Measurements from ENCODE around the gene KIF21B. TPM values are rescaled to one million over a fixed set of nuclear protein-coding genes. Genes with fewer than 3 reads are reported as not detected.

The KIF21B gene
- total and polyA plus RNA-seq, 9 of the 15 experiments (the other 6 are each of a cell fraction or from before 2014, with no cell fraction given): 0.46 to 13.4 (median 5.9) TPM

GRCh38 chr1:201042779-201043461 lies 19.4 kb upstream of the KIF21B start:
- Histone ChIP-seq H3K4me1 (replicated peaks in 1 of 2; ENCODE audit: control insufficient read depth in 2 of 2, insufficient read depth in 2 of 2, low read length in 2 of 2) (no peaks in the 10 kb centered on the region), H3K79me2 (ENCODE audit: control insufficient read depth, insufficient read depth, low read length) (no peaks in the 10 kb centered on the region), H3K4me2 (ENCODE audit: insufficient read depth, low read length) (no peak overlapping the region), H3K4me3 (no peak overlapping the region), H4K20me1 (replicated peaks; ENCODE audit: control insufficient read depth, insufficient read depth, low read length) (0 out of 2 replicates have a peak, but pooled peaks cover 3% of the 10 kb centered on the region), H3K9ac (ENCODE audit: insufficient read depth in 1 of 2, low read depth in 2 of 2, low read length in 2 of 2) (no peak overlapping the region), H3K27ac (ENCODE audit: extremely low read depth, low read depth, low read length) (no peak overlapping the region), H2AFZ (ENCODE audit: low read depth, low read length) (no peak overlapping the region), H3K27me3 (ENCODE audit: control insufficient read depth in 2 of 2, insufficient read depth in 2 of 2, low read length in 2 of 2) (peaks cover 0 to 15% of the 10 kb centered on the region in 2 experiments; a peak in 3 of 5 replicates), H3K9me1 (ENCODE audit: control insufficient read depth, insufficient read depth, low read length) (no peaks in the 10 kb centered on the region), H3K9me3 (replicated peaks; ENCODE audit: control insufficient read depth, insufficient read depth, low read depth, low read length) (no peaks in the 10 kb centered on the region), H3K36me3 (ENCODE audit: control insufficient read depth, insufficient read depth, low read length) (no peaks in the 10 kb centered on the region)
- FAIRE-seq (peak; percentile 97), DNase-seq (ENCODE audit: extremely low read depth in 1 of 4, low spot score in 3 of 4) (peak; percentile 73 to 78 (median 76)), ATAC-seq (peak; percentile 92)
- POLR2A ChIA-PET: interaction anchor here (1.6 kb wide), 1 partner anchor 71 kb away, joined by 5 read pairs; no protein-coding TSS in a partner anchor
- CTCF ChIA-PET (ENCODE audit: low intra/inter-chr PET ratio): interaction anchor here (1.1 to 4.3 kb wide), 6 partner anchors 62 to 484 kb away, joined by 3 to 76 read pairs (median 9); no protein-coding TSS in a partner anchor
- intact Hi-C loops (cut with micrococcal nuclease): loop anchor here (1.0 to 10.0 kb wide), 5 partner anchors 64 to 478 kb away; partner anchors contain the start of genes CACNA1S and KIF14
- BruUV-seq (replicated peaks): no TSS peak
- WGBS (ENCODE audit: insufficient coverage, low coverage, missing lambda C conversion rate): 8% methylated on average over 13 of the region's 13 CpGs
- in situ Hi-C loops (cut with MboI): loop anchor here (5.0 kb wide), 1 partner anchor 66 kb away; no protein-coding TSS in a partner anchor
- TF ChIP-seq ARID2 (IDR thresholded peaks at IDR 0.05) (peak; percentile 95), RCOR1 (IDR thresholded peaks at IDR 0.05; ENCODE audit: borderline replicate concordance in 1 of 2, low read depth in 2 of 2, low read length in 2 of 2) (0 out of 4 replicates have a peak, but pooled peaks of 1 of the 2 experiments have one; percentile 11), KLF16 (IDR thresholded peaks at IDR 0.05) (peak; percentile 52; the same call in 1 of the 2 replicates), CAMTA2 (CRISPR knock-in tag; conservative IDR thresholded peaks at IDR 0.05) (no peak), KAT7 (CRISPR knock-in tag; IDR thresholded peaks at IDR 0.05; ENCODE audit: borderline replicate concordance) (no peak), CHD2 (IDR thresholded peaks at IDR 0.05; ENCODE audit: low read depth, low read length) (no peak), STAG1 (CRISPR knock-in tag; IDR thresholded peaks at IDR 0.05; ENCODE audit: borderline replicate concordance) (peak; percentile 66; the same call in 1 of the 2 replicates), REST (IDR thresholded peaks at IDR 0.05; ENCODE audit: borderline replicate concordance) (peak; percentile 95), REST (CRISPR knock-in tag; IDR thresholded peaks at IDR 0.05; ENCODE audit: low read depth) (no peak), RB1 (IDR thresholded peaks at IDR 0.05; ENCODE audit: low read depth) (peak; percentile 70), MYNN (IDR thresholded peaks at IDR 0.05) (peak; percentile 70; the same call in 1 of the 2 replicates), MYNN (CRISPR knock-in tag; IDR thresholded peaks at IDR 0.05) (0 out of 2 replicates have a peak, but pooled peaks have one; percentile 11)
- TF ChIP-seq, protein P1, sequence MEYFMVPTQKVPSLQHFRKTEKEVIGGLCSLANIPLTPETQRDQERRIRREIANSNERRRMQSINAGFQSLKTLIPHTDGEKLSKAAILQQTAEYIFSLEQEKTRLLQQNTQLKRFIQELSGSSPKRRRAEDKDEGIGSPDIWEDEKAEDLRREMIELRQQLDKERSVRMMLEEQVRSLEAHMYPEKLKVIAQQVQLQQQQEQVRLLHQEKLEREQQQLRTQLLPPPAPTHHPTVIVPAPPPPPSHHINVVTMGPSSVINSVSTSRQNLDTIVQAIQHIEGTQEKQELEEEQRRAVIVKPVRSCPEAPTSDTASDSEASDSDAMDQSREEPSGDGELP (CRISPR knock-in tag; IDR thresholded peaks at IDR 0.05; ENCODE audit: borderline replicate concordance): peak; percentile 27; the same call in 1 of the 2 replicates
